H9 (cell line): ENCODE measurements around the gene ATP2B2. TPM values are rescaled to one million over a fixed set of nuclear protein-coding genes. Genes with fewer than 3 reads are reported as not detected.

Source experiments
- DNase-seq: peaks from one replicate; pipeline ENCODE4 v3.0.0-alpha.2; 2017
- H2AFZ ChIP-seq: one replicate; pipeline ENCODE4 v1.6.1; 2013; ENCODE audit warnings: mild to moderate bottlenecking, low read length, control low read depth, moderate library complexity
- H2AK5ac ChIP-seq: 2 replicates; pipeline ENCODE4 v1.6.1; 2013; ENCODE audit warnings: low read length, control low read depth, mixed read lengths; ENCODE audit not compliant: insufficient read length
- H2BK120ac ChIP-seq: one replicate; pipeline ENCODE4 v1.6.1; 2013; ENCODE audit warnings: low read depth, mild to moderate bottlenecking, low read length, control low read depth, inconsistent platforms; ENCODE audit not compliant: poor library complexity, severe bottlenecking
- H2BK12ac ChIP-seq: 2 replicates; pipeline ENCODE4 v1.6.1; 2013; ENCODE audit warnings: low read length, control low read depth, mixed read lengths, low read depth; ENCODE audit not compliant: insufficient read length
- H2BK15ac ChIP-seq: 2 replicates; pipeline ENCODE4 v1.6.1; 2013; ENCODE audit warnings: low read depth, low read length, control low read depth
- H2BK20ac ChIP-seq: one replicate; pipeline ENCODE4 v1.6.1; 2013; ENCODE audit warnings: low read depth, mild to moderate bottlenecking, low read length, control low read depth, inconsistent platforms; ENCODE audit not compliant: poor library complexity, severe bottlenecking
- H2BK5ac ChIP-seq: 2 replicates; pipeline ENCODE4 v1.6.1; 2013; ENCODE audit warnings: low read length, control low read depth, mixed read lengths; ENCODE audit not compliant: insufficient read length
- H3K14ac ChIP-seq: 2 replicates; pipeline ENCODE4 v1.6.1; 2013; ENCODE audit warnings: low read length, control low read depth; ENCODE audit not compliant: insufficient read depth
- H3K18ac ChIP-seq: 2 replicates; pipeline ENCODE4 v1.6.1; 2013; ENCODE audit warnings: low read depth, mild to moderate bottlenecking, mixed read lengths, low read length, control low read depth; ENCODE audit not compliant: insufficient read length
- H3K23ac ChIP-seq: 2 replicates; pipeline ENCODE4 v1.6.1; 2013; ENCODE audit warnings: low read length, control low read depth, mixed read lengths, low read depth; ENCODE audit not compliant: insufficient read length
- H3K23me2 ChIP-seq: 2 replicates; pipeline ENCODE4 v1.6.1; 2013; ENCODE audit warnings: low read depth, mild to moderate bottlenecking, mixed read lengths, low read length, control low read depth; ENCODE audit not compliant: insufficient read length, poor library complexity, severe bottlenecking
- H3K27ac ChIP-seq: 2 replicates; pipeline ENCODE4 v1.5.1; 2013; ENCODE audit warnings: low read length, control low read depth, mixed read lengths, low read depth; ENCODE audit not compliant: insufficient read length
- H3K27me3 ChIP-seq: 2 replicates; pipeline ENCODE4 v1.6.1; 2013; ENCODE audit warnings: low read length, control low read depth, inconsistent platforms; ENCODE audit not compliant: insufficient read depth
- H3K4ac ChIP-seq: 2 replicates; pipeline ENCODE4 v1.6.1; 2013; ENCODE audit warnings: low read depth, mild to moderate bottlenecking, control low read depth, inconsistent platforms, low read length, moderate library complexity
- H3K4me1 ChIP-seq: 2 replicates; pipeline ENCODE4 v1.6.1; 2013; ENCODE audit warnings: low read length, control low read depth, inconsistent platforms; ENCODE audit not compliant: insufficient read depth
- H3K4me2 ChIP-seq: 2 replicates; pipeline ENCODE4 v1.6.1; 2013; ENCODE audit warnings: low read length, control low read depth, mixed read lengths; ENCODE audit not compliant: insufficient read length, insufficient read depth
- H3K56ac ChIP-seq: 2 replicates; pipeline ENCODE4 v1.6.1; 2013; ENCODE audit warnings: low read depth, mild to moderate bottlenecking, mixed read lengths, low read length, control low read depth; ENCODE audit not compliant: insufficient read length
- H3K79me1 ChIP-seq: 2 replicates; pipeline ENCODE4 v1.6.1; 2013; ENCODE audit warnings: low read depth, mild to moderate bottlenecking, moderate library complexity, low read length, control low read depth, inconsistent platforms; ENCODE audit not compliant: insufficient read depth, poor library complexity, severe bottlenecking
- H3K79me2 ChIP-seq: 2 replicates; pipeline ENCODE4 v1.6.1; 2013; ENCODE audit warnings: low read length, control low read depth, inconsistent platforms; ENCODE audit not compliant: insufficient read depth
- H3K9ac ChIP-seq: 2 replicates; pipeline ENCODE4 v1.6.1; 2013; ENCODE audit warnings: low read length, control low read depth, mixed read lengths; ENCODE audit not compliant: insufficient read length; ENCODE audit errors: extremely low read depth
- H3K9me3 ChIP-seq: one replicate; pipeline ENCODE4 v1.6.1; 2013; ENCODE audit warnings: low read depth, low read length, inconsistent platforms; ENCODE audit not compliant: control insufficient read depth
- H3T11ph ChIP-seq: one replicate; pipeline ENCODE4 v1.6.1; 2013; ENCODE audit warnings: mild to moderate bottlenecking, low read length, control low read depth, inconsistent platforms
- H4K20me1 ChIP-seq: one replicate; pipeline ENCODE4 v1.6.1; 2013; ENCODE audit not compliant: control insufficient read depth, insufficient read length, insufficient read depth
- H4K5ac ChIP-seq: 2 replicates; pipeline ENCODE4 v1.6.1; 2013; ENCODE audit warnings: low read depth, mild to moderate bottlenecking, mixed read lengths, low read length, control low read depth; ENCODE audit not compliant: insufficient read length
- H4K8ac ChIP-seq: replicated peaks from 2 replicates; pipeline ENCODE4 v1.6.1; 2013; ENCODE audit warnings: low read length, control low read depth, mixed read lengths, low read depth; ENCODE audit not compliant: insufficient read length
- H4K91ac ChIP-seq: 2 replicates; pipeline ENCODE4 v1.6.1; 2013; ENCODE audit warnings: low read depth, mild to moderate bottlenecking, moderate library complexity, mixed read lengths, low read length, control low read depth; ENCODE audit not compliant: insufficient read length
- H3K27ac Mint-ChIP-seq, 3 experiments: 2 replicates in 2 of 3; 3 replicates in 1 of 3; pipeline ENCODE4 v1.8.0; 2020 to 2021; ENCODE audit warnings: mixed read lengths in 3 of 3, mild to moderate bottlenecking in 1 of 3, moderate library complexity in 1 of 3
- H3K27me3 Mint-ChIP-seq: 2 replicates; pipeline ENCODE4 v1.8.0; 2021; ENCODE audit warnings: low read depth, mild to moderate bottlenecking, moderate library complexity, mixed read lengths
- H3K36me3 Mint-ChIP-seq, 3 experiments: 2 replicates in 2 of 3; 3 replicates in 1 of 3; pipeline ENCODE4 v1.8.0; 2020 to 2021; ENCODE audit warnings: low read depth in 3 of 3, mixed read lengths in 3 of 3; ENCODE audit not compliant: insufficient read depth in 1 of 3
- H3K4me1 Mint-ChIP-seq, 2 experiments: 2 replicates each; pipeline ENCODE4 v1.8.0; 2020; ENCODE audit warnings: mixed read lengths in 2 of 2
- H3K4me3 Mint-ChIP-seq, 2 experiments: 2 replicates in 1 of 2; 3 replicates in 1 of 2; pipeline ENCODE4 v1.8.0; 2020 to 2021; ENCODE audit warnings: mild to moderate bottlenecking in 2 of 2, mixed read lengths in 2 of 2, moderate library complexity in 1 of 2
- H3K9me3 Mint-ChIP-seq, 2 experiments: 2 replicates in 1 of 2; 3 replicates in 1 of 2; pipeline ENCODE4 v1.8.0; 2020; ENCODE audit warnings: mild to moderate bottlenecking in 2 of 2, mixed read lengths in 2 of 2, moderate library complexity in 1 of 2
- CTCF ChIP-seq: fragments of 200-600 bp; sonication (generic); conservative IDR thresholded peaks from 3 replicates; pipeline ENCODE4 v1.8.0; 2021; ENCODE audit warnings: antibody characterized with exemption, mild to moderate bottlenecking
- WGBS: extraction: QIAGEN DNeasy Blood & Tissue Kit; methylation state at CpG from one replicate; pipeline ENCODE4 v1.1.7; 2013; ENCODE audit warnings: missing lambda C conversion rate, low lambda C conversion rate, mixed read lengths; ENCODE audit not compliant: insufficient read length; ENCODE audit errors: extremely low coverage; 5-methylcytosine and 5-hydroxymethylcytosine counted together
- total RNA-seq: library from RNA; stranded (reverse); gene quantifications from 2 replicates; pipeline ENCODE4 v1.2.1, GENCODE V29; 2021

Gene ATP2B2
- total RNA-seq, 1 experiment from 2014 or later = 0.33 TPM

GRCh38 chr3:10552631-10552943, 47.2 kb upstream of the ATP2B2 start:
- H2BK5ac ChIP-seq = no peak overlapping the region
- H3K27me3 Mint-ChIP-seq = peaks cover 6% of the 10 kb centered on the region
- no peak overlapping the region for H3K4me3 Mint-ChIP-seq
- H3K23ac ChIP-seq = no peak overlapping the region
- no peak overlapping the region for H2BK120ac ChIP-seq
- no peaks in the 10 kb centered on the region for H3K79me2 ChIP-seq
- no peak overlapping the region for H3K4me2 ChIP-seq
- peaks cover 33 to 50% of the 10 kb centered on the region in 2 experiments for H3K4me1 Mint-ChIP-seq
- H3K27me3 ChIP-seq = no peaks in the 10 kb centered on the region
- H3K9ac ChIP-seq = no peak overlapping the region
- no peak overlapping the region for H3K56ac ChIP-seq
- H3K14ac ChIP-seq = no peak overlapping the region; the same call in 1 of the 2 replicates
- no peaks in the 10 kb centered on the region for H3K23me2 ChIP-seq
- no peak overlapping the region for H3K27ac ChIP-seq
- no peak overlapping the region for H3K4ac ChIP-seq
- H3K9me3 Mint-ChIP-seq = no peaks in the 10 kb centered on the region
- no peaks in the 10 kb centered on the region for H3K79me1 ChIP-seq
- H2AK5ac ChIP-seq = no peak overlapping the region
- no peak overlapping the region for H4K91ac ChIP-seq
- H4K5ac ChIP-seq = no peak overlapping the region
- H4K20me1 ChIP-seq = no peaks in the 10 kb centered on the region
- TF ChIP-seq CTCF = no peak
- no peaks in the 10 kb centered on the region for H3K9me3 ChIP-seq
- no peak overlapping the region for H3K18ac ChIP-seq
- H4K8ac ChIP-seq = no peak overlapping the region
- WGBS = no CpG with 5 or more reads among the region's 1 CpG
- H2AFZ ChIP-seq = no peak overlapping the region
- DNase-seq = peak; percentile 6
- no peak overlapping the region for H2BK20ac ChIP-seq
- H3K36me3 Mint-ChIP-seq = no peaks in the 10 kb centered on the region
- H3T11ph ChIP-seq = no peak overlapping the region
- H3K27ac Mint-ChIP-seq = 0 out of 7 replicates have a peak overlapping the region, but pooled peaks of 1 of the 3 experiments have one; percentile 13
- H2BK15ac ChIP-seq = no peak overlapping the region
- H3K4me1 ChIP-seq = 0 out of 2 replicates have a peak, but pooled peaks cover 3% of the 10 kb centered on the region
- H2BK12ac ChIP-seq = no peak overlapping the region
